Measurements from ENCODE around the gene TRIO.

DNA sequence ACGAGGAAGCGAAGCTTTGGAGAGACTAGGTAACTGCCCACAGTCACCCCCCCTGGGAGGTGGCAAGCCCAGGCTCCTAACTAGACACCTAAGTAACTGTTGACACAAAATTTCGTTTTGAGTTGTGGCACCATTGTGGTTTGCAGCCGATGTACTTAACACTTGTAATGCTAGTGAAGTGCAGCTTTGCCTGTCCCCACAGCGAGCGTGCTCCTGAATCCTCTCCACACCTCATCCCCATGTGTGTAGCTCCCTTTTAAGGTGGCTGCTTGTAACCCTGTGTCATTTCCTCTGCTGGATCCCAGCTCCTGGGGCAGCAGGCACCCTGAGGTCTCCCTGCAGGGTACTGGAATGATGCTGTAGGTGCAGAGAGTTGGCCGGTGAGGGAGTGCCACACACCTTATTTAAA is 114.9 kb downstream of the TRIO start:
- TF ChIP-seq, protein P1, sequence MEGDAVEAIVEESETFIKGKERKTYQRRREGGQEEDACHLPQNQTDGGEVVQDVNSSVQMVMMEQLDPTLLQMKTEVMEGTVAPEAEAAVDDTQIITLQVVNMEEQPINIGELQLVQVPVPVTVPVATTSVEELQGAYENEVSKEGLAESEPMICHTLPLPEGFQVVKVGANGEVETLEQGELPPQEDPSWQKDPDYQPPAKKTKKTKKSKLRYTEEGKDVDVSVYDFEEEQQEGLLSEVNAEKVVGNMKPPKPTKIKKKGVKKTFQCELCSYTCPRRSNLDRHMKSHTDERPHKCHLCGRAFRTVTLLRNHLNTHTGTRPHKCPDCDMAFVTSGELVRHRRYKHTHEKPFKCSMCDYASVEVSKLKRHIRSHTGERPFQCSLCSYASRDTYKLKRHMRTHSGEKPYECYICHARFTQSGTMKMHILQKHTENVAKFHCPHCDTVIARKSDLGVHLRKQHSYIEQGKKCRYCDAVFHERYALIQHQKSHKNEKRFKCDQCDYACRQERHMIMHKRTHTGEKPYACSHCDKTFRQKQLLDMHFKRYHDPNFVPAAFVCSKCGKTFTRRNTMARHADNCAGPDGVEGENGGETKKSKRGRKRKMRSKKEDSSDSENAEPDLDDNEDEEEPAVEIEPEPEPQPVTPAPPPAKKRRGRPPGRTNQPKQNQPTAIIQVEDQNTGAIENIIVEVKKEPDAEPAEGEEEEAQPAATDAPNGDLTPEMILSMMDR (IDR thresholded peaks at IDR 0.05; ENCODE audit: extremely low read depth in 1 of 2, insufficient read depth in 1 of 2, low read depth in 1 of 2, low read length in 2 of 2): no peak
- TF ChIP-seq POLR2AphosphoS5 (IDR thresholded peaks at IDR 0.05; ENCODE audit: insufficient read depth, low read depth, low read length) (no peak), POLR2A (IDR thresholded peaks at IDR 0.05; ENCODE audit: low read depth, low read length) (no peak), MYC (IDR thresholded peaks at IDR 0.05; ENCODE audit: low read depth, low read length) (no peak)
